Measurements from ENCODE around the gene CPNE5.

DNA sequence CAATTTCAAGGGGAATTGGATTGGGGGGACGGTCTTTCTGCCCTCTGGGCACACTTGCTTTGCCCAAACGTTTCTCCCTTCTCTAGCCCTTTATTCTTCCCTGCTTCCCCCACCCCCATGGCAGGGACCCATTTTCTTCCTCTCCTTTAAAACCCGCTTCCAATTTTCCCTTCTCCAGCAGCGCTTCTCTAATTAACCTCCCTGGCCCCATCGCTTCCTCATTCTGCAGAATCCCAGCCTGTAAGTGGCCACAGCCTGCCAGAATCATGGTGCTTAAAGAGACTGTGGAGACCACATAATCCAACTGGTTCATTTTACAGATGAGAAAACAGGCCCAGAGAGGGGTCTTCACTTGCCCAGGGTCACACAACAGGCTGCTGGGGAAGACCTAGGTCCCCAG is 61.4 kb downstream of the CPNE5 start:
- TF ChIP-seq, protein P1, sequence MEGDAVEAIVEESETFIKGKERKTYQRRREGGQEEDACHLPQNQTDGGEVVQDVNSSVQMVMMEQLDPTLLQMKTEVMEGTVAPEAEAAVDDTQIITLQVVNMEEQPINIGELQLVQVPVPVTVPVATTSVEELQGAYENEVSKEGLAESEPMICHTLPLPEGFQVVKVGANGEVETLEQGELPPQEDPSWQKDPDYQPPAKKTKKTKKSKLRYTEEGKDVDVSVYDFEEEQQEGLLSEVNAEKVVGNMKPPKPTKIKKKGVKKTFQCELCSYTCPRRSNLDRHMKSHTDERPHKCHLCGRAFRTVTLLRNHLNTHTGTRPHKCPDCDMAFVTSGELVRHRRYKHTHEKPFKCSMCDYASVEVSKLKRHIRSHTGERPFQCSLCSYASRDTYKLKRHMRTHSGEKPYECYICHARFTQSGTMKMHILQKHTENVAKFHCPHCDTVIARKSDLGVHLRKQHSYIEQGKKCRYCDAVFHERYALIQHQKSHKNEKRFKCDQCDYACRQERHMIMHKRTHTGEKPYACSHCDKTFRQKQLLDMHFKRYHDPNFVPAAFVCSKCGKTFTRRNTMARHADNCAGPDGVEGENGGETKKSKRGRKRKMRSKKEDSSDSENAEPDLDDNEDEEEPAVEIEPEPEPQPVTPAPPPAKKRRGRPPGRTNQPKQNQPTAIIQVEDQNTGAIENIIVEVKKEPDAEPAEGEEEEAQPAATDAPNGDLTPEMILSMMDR (IDR thresholded peaks at IDR 0.05): no peak
- TF ChIP-seq POLR2A (IDR thresholded peaks at IDR 0.05): no peak

All from uterus (tissue), 2 donors.